Measurements from ENCODE around the gene XPA.

DNA sequence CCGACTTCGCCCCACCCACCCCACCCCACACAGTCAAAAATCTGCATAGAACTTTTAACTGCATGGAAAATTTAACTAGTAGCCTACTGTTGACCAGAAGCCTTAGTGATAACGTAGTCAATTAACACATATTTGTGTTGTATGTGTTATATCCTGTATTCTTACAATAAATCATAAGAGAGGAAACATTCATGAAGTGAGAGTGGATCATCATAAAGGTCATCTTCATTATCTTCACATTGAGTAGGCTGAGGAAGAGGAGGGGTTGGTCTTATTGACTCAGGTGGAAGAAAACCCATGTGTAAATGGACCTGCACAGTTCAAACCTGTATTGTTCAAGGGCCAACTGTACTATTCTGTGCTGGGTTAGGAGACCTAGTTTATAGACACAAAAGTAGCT is 31.4 kb downstream of the XPA start:
- no peak for TF ChIP-seq TCF12 (IDR thresholded peaks at IDR 0.05; ENCODE audit: low read depth, low read length)
- TF ChIP-seq CTCF (IDR thresholded peaks at IDR 0.05 in 2 of 3, conservative IDR thresholded peaks at IDR 0.05 in 1 of 3; ENCODE audit: control insufficient read depth in 2 of 3, extremely low read depth in 1 of 3, insufficient read depth in 1 of 3, low read depth in 3 of 3, low read length in 3 of 3) = no peak
- no peak for TF ChIP-seq NFIC (IDR thresholded peaks at IDR 0.05; ENCODE audit: low read depth, low read length)
- TF ChIP-seq CHD4 (IDR thresholded peaks at IDR 0.05) = no peak
- no peak for TF ChIP-seq USF2 (IDR thresholded peaks at IDR 0.05; ENCODE audit: borderline replicate concordance, low read depth, low read length)
- TF ChIP-seq BRCA1 (IDR thresholded peaks at IDR 0.05; ENCODE audit: low read depth, low read length) = no peak
- TF ChIP-seq POLR2A (IDR thresholded peaks at IDR 0.05; ENCODE audit: low read depth, low read length) = no peak
- TF ChIP-seq ZNF217 (IDR thresholded peaks at IDR 0.05) = no peak
- TF ChIP-seq CEBPB (IDR thresholded peaks at IDR 0.05; ENCODE audit: borderline replicate concordance in 1 of 2, low read depth in 2 of 2, low read length in 2 of 2) = no peak
- no peak for TF ChIP-seq MEF2A (IDR thresholded peaks at IDR 0.05; ENCODE audit: insufficient read depth, low read depth, low read length)
- TF ChIP-seq SMC3 (IDR thresholded peaks at IDR 0.05; ENCODE audit: borderline replicate concordance, low read length) = no peak

All from GM12878 (cell line).